NCI-H2081 treated with DMSO at 0.1 percent for 48 hours (cell line): ENCODE measurements around the gene ITGB2.

Source experiments
- DNase-seq: peaks from one replicate; lab custom pipeline; 2025; lab: John Stamatoyannopoulos, UW

ITGB2 gene

DNA sequence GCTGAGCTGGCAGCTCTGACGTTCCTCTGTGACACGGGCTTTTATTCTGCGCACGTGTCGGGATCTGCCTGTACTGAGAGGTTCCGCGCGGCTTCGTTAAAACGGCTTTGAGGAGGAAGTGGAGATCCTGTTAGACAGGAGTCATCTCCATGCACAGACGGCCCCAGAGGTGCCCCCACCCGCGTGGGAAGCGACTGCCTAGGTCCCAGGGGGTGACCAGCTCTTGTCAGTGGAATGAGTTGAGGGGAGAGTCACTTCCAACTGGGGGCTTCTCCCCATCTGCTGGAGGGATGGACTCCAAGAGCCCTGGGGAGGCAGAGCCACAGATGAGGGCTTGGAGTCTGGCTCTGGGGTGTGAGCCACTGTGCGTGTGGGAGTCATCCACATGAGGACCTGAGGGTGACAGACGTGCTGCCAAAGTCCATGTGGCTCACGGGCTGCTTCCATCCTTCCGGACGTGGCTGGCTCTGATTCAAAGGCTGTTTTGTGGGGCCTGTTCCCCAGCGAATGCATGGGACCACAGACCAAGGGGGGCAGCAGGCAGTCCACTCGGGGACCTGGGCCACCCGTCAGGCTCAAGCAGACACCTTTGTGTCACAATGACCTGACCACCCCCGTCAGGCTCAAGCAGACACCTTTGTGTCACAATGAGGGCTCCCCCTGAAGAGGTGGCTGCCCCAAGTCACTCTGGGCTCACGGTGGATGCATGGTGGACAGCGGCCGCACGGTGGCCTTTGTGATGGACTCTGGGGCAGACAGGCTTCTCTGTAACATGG lies 74.0 kb downstream of the ITGB2 start:
- no peak for DNase-seq

DNA sequence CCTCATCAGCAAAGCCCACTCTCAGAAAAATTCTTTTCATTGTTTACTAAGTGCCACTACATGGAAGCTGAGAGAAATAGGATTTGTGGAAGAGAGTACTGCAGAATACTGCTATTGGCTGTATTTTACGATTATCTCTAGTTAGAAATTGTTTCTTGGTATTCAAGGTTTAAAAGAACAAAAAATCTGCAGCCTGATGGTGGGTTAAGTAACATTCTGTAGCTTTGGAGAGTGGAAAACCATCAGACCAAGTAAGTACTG lies 74.5 kb downstream of the ITGB2 start:
- no peak for DNase-seq

DNA sequence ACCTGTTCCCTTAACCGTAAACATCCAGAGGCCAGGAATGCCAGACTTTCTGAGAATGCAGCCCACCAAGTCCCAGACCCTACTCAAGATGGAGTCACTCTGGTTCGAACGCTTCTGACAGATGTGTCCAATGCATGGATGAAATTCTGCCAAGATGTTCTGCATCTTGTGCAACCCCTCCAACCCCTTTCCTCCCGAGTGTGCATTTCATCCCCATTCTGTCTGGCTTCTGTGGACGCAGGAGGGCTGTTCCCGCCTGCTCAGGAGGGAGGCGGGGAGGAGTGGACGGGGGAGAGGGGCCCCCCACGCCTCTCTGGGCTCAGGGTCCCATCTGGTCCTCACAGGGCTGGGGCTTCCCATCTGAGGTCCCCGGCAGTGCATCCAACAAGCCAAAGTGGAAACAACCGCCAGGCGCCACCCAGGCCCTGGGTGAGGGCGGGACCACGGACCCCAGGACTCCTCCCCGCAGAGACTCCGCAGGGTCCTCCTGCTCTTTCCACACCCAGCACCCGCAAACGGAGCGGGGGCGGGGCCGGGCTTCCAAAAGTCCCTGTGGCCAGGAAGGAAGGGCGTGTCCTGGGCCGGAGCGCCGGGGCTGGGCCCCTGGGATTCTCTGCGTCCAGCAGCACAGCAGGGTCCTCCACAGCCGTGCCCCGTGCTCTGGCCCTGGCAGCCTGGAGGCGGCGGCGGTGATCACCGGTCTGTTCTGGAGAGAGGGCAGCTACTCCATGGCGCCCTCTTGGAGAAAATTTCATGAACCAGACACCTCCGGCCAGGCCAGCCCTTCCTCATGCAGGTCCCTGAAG lies 75.1 kb downstream of the ITGB2 start:
- no peak for DNase-seq

DNA sequence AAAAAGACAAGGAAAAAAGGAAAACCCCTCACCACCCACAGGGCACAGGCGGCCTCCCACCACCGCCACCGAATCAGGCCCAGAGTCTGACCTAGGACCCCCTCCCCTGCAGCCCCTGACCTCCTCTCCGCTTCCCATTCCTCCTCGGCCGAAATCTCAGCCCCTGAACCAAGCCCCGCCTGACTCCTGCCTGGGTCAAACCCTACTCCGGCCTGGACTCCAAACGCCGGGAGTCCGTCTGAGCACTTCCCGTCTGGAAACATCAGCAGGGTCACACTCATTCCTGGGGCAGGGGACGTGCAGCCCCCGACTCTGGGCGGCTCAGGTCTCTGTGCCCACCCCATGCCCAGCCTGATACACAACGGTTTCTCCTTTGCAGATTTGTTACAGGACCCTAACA lies 76.4 kb downstream of the ITGB2 start:
- DNase-seq: no peak

DNA sequence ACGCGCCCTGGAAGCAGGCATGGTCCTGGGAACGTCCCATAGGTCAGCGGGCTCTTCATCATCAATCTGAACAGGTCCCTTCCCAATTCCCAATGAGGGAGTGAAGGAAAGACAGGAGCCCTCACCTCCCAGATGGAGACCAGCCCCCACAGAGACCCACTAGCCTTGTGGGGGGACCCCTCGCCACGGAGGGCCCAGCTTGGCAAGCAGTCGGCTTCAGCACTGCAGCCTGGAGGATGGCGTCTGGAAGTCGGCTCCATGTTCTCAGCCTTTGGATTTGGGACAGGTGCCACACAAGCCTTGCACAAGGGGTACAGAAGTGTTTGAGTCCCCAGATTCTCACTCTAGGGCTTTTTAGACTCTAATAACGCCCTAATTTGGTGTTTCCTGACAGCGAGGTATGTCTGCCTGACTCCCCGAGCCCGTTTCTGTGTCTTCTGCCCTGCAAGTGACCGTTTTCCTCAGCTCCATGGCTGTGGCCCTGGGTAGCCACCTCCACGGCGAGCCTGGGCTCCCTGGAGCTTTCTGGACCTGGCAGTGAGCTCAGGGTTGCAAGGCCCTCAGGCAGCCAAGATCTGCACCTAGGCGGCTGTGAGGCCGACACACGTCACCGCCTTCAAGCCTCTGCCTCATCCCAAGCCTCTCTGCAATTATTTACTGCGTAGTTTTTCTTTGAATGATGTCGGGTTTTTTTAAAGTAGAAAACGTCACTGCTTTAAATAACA lies 77.8 kb downstream of the ITGB2 start:
- no peak for DNase-seq

DNA sequence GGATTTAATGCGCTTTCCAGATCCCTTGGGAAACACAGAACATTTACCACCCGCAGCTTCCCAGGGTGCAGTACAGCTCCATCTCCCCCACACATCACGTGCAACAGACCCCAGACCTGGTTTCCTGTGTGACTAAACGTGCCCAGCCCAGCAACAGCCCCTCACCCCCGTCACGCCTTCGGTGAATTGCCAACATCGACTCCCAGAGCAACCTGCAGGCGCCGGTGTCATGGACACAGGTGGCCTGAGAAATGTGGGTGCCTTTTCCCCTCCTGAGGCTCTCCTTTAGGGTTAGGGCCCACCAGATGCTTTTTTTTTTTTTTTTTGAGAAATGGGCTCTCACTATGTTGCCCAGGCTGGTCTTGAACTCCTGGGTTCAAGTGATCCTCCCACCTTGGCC lies 78.6 kb downstream of the ITGB2 start:
- no peak for DNase-seq

DNA sequence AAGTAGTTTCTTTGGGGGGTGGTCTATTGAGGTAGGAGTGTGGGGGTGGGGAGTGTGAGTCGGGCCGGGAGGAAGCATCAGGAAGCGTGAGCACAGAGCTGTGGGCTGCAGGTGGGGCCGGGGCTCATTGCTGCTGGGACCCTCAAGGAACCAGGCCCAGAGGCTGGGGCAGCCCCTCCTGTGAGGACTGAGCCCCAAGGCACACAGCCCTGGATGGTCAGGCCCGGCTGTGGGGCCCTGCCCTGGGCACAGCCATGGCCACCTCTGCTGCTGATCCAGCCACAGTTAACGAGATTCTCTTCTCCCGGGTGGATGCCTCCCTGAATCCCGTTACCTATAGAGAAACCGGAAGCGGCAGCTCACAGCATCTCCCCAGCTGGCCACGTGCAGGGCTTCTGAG lies 79.9 kb downstream of the ITGB2 start:
- no peak for DNase-seq

DNA sequence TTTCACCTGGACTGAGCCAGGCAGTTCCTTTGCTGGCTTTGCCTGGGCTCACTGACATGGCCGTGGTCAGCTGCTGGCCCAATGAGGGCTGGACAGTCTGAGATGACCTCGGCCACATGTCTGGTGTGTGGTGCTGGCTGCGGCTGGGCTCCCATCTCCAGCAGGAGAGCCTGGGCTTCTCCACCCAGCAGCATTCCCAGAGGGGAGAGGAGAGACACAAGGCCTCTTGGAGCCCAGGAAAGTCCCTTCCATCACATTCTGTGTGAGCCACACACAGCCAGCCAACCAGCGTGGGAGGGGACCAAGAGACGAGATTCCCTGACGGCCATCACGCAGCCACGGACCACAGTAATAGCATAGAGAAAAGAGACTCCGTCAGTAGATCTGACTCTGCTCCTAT lies 81.7 kb downstream of the ITGB2 start:
- DNase-seq: no peak

DNA sequence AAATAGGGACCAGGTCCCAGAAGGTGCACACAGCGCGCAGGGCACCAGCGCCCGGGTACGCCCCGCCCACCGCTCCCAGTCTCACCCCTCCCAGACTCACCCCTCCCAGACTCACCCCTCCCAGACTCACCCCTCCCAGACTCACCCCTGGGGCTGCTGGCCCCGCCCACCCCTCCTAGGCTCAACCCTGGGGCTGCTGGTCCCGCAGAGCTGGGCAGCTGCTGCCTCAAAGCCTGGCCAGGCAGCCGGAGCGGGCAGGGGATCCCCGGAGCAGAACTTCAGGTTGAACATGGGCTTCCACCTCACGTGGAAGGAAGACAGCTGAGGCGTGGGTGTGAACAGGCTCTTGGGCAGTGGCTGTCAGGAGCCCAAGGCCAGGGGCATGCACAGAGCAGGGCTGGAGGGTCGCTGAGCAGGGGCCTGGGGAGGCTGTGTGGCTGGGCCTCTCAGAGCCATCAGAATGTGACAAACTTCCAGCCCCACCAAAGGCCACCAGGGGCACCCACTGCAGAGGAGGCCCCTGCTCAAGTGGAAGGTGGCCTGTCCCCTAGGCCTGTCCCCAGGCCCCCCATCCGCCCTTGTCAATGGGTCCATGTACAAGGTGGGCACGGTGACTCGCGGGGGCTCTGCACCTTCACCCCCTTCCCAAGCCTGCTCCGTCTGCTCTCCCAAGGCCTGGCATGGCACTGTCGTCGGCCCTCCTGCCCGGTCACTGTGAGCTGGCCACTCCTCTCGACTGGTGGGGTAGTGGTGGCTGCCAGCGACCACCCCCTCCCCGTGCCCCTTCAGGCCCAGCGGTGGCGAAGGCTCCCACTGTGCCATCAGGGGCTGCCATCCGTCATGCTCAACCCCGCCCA lies 82.4 kb downstream of the ITGB2 start:
- no peak for DNase-seq

DNA sequence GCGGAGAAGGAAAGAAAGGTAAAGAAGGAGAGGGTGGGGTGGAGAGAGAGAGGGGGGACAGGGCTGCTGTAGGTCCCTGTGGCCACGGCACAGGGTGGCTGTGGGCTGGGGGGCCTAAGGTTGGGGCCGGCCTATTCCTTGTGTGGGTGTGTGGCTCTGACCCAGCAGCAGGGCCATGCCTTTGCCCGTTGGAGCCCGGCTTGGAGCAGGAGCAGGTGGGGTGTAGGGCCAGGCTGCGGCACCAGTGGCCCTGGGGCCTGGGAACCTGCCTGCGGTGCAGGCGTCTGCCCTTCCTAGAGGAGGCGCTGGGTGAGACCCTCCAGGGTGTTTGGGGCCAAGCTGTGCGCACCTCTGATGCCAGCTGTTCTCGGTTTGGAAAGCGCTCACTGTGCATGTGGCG lies 83.2 kb downstream of the ITGB2 start:
- no peak for DNase-seq

DNA sequence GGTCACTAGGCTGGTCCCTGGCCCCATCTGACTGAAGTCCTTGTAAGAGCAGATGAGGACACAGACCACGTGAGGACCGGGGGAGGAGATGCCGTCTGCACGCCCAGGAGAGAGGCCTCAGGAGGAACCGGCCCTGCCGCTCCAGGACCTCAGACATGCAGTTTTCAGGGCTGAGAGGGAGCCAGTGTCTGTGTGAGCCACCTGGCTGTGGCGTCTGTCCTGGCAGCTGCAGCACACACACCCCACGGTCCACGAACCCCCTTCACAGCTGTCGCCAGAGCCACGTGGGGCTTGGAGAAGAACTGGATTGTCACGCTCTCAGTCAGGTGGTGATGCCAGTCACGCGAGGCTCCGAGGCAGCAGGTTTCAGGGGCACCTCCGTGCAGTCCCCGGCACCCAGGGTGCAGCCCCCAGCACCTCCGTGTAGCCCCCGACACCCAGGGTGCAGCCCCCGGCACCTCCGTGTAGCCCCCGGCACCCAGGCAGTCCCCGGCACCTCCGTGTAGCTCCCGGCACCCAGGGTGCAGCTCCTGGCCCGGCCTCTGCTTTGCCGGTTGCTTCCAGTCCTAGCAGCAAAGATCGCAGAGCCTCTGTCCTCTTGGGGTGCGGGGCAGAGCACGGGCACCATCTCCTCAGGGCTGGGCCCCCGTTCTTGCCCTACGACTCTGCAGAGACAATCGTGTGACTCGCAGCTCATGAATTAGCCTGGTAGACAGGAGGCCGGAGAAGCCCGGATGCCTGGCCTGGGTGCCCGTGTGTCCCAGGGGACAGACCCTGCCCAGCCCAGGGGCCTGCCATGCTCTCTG lies 83.8 kb downstream of the ITGB2 start:
- no peak for DNase-seq

DNA sequence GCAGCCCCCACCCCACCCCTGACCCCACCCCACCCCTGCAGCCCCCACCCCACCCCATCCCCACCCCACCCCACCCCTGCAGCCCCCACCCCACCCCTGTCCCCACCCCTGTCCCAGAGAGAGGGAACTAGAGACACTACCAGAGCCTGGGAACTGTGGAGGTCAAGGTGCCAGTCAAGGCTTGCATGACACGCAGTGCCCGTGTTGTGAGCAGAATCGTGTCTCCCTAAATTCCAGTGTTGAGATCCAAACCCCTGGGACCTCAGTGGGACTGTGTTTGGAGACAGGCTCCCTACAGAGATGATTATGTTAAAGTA lies 84.4 kb downstream of the ITGB2 start:
- DNase-seq: no peak
